ENCODE results near the gene OAS2. TPM values are rescaled to one million over a fixed set of nuclear protein-coding genes. Genes with fewer than 3 reads are reported as not detected.

The OAS2 gene
- total and polyA plus RNA-seq, 9 of the 15 experiments (the other 6 are each of a cell fraction or from before 2014, with no cell fraction given) = 0.13 to 0.85 TPM; not detected in 7

GRCh38 chr12:113006641-113007040, 28.3 kb downstream of the OAS2 start:
- ATAC-seq (no peak), DNase-seq (ENCODE audit: extremely low read depth in 1 of 4, low spot score in 3 of 4) (no peak), FAIRE-seq (no peak)
- ChIA-PET CTCF (ENCODE audit: low intra/inter-chr PET ratio) (no interaction called here), POLR2A (interaction anchor here (0.5 kb wide), 1 partner anchor 11 kb away, joined by 3 read pairs; no protein-coding TSS in a partner anchor)
- H3K9ac ChIP-seq (ENCODE audit: insufficient read depth in 1 of 2, low read depth in 2 of 2, low read length in 2 of 2) = no peak overlapping the region
- H3K79me2 ChIP-seq (ENCODE audit: control insufficient read depth, insufficient read depth, low read length) = no peaks in the 10 kb centered on the region
- H4K20me1 ChIP-seq (replicated peaks; ENCODE audit: control insufficient read depth, insufficient read depth, low read length) = peaks cover 3% of the 10 kb centered on the region; the same call in 1 of the 2 replicates
- no peaks in the 10 kb centered on the region for H3K9me3 ChIP-seq (replicated peaks; ENCODE audit: control insufficient read depth, insufficient read depth, low read depth, low read length)
- no peak overlapping the region for H3K4me3 ChIP-seq
- H3K9me1 ChIP-seq (ENCODE audit: control insufficient read depth, insufficient read depth, low read length) = no peaks in the 10 kb centered on the region
- H3K4me2 ChIP-seq (ENCODE audit: insufficient read depth, low read length) = no peak overlapping the region
- no peak overlapping the region for H3K27ac ChIP-seq (ENCODE audit: extremely low read depth, low read depth, low read length)
- in situ Hi-C loops (cut with MboI) = no loop called here
- H3K4me1 ChIP-seq (replicated peaks in 1 of 2; ENCODE audit: control insufficient read depth in 2 of 2, insufficient read depth in 2 of 2, low read length in 2 of 2) = no peaks in the 10 kb centered on the region
- intact Hi-C loops (cut with micrococcal nuclease) = no loop called here
- whole genome bisulfite sequencing (ENCODE audit: insufficient coverage, low coverage, missing lambda C conversion rate) = 2% methylated on average over 6 of the region's 6 CpGs
- no peaks in the 10 kb centered on the region for H3K36me3 ChIP-seq (ENCODE audit: control insufficient read depth, insufficient read depth, low read length)
- no peak overlapping the region for H2AFZ ChIP-seq (ENCODE audit: low read depth, low read length)
- TF ChIP-seq RAD51 (IDR thresholded peaks at IDR 0.05; ENCODE audit: borderline replicate concordance, low read depth) (no peak), ZNF146 (CRISPR knock-in tag; IDR thresholded peaks at IDR 0.05; ENCODE audit: unreplicated experiment) (no peak), SREBF2 (CRISPR knock-in tag; IDR thresholded peaks at IDR 0.05) (no peak)
- no TSS peak for BruUV-seq (replicated peaks)
- peaks cover 6 to 35% of the 10 kb centered on the region in 2 experiments; a peak in 3 of 5 replicates for H3K27me3 ChIP-seq (ENCODE audit: control insufficient read depth in 2 of 2, insufficient read depth in 2 of 2, low read length in 2 of 2)

GRCh38 chr12:113007166-113007565, 28.8 kb downstream of the OAS2 start:
- no peaks in the 10 kb centered on the region for H3K79me2 ChIP-seq (ENCODE audit: control insufficient read depth, insufficient read depth, low read length)
- 0% methylated on average over 4 of the region's 4 CpGs for WGBS (ENCODE audit: insufficient coverage, low coverage, missing lambda C conversion rate)
- H3K9me1 ChIP-seq (ENCODE audit: control insufficient read depth, insufficient read depth, low read length) = no peaks in the 10 kb centered on the region
- in situ Hi-C loops (cut with MboI) (no loop called here), intact Hi-C loops (cut with micrococcal nuclease) (no loop called here)
- H2AFZ ChIP-seq (ENCODE audit: low read depth, low read length) = no peak overlapping the region
- H4K20me1 ChIP-seq (replicated peaks; ENCODE audit: control insufficient read depth, insufficient read depth, low read length) = peaks cover 3% of the 10 kb centered on the region; the same call in 1 of the 2 replicates
- no peaks in the 10 kb centered on the region for H3K9me3 ChIP-seq (replicated peaks; ENCODE audit: control insufficient read depth, insufficient read depth, low read depth, low read length)
- H3K4me1 ChIP-seq (replicated peaks in 1 of 2; ENCODE audit: control insufficient read depth in 2 of 2, insufficient read depth in 2 of 2, low read length in 2 of 2) = no peaks in the 10 kb centered on the region
- no peaks in the 10 kb centered on the region for H3K36me3 ChIP-seq (ENCODE audit: control insufficient read depth, insufficient read depth, low read length)
- peaks cover 6 to 35% of the 10 kb centered on the region in 2 experiments; a peak in 3 of 5 replicates for H3K27me3 ChIP-seq (ENCODE audit: control insufficient read depth in 2 of 2, insufficient read depth in 2 of 2, low read length in 2 of 2)
- no peak overlapping the region for H3K4me2 ChIP-seq (ENCODE audit: insufficient read depth, low read length)
- H3K4me3 ChIP-seq = no peak overlapping the region
- DNase-seq (ENCODE audit: extremely low read depth in 1 of 4, low spot score in 3 of 4) = no peak
- FAIRE-seq = no peak
- TF ChIP-seq ELK3 (CRISPR knock-in tag; IDR thresholded peaks at IDR 0.05) (no peak), TEAD2 (tag; IDR thresholded peaks at IDR 0.05) (no peak), MTA1 (IDR thresholded peaks at IDR 0.05; ENCODE audit: borderline replicate concordance) (no peak), ZNF695 (CRISPR knock-in tag; IDR thresholded peaks at IDR 0.05) (no peak), HDAC6 (IDR thresholded peaks at IDR 0.05; ENCODE audit: low read depth, low read length) (no peak), HDAC1 (IDR thresholded peaks at IDR 0.05) (no peak), ZNF589 (CRISPR knock-in tag; IDR thresholded peaks at IDR 0.05; ENCODE audit: low read depth) (no peak), ZNF239 (CRISPR knock-in tag; IDR thresholded peaks at IDR 0.05) (no peak), ZC3H11A (IDR thresholded peaks at IDR 0.05; ENCODE audit: low read depth, low read length) (no peak), ETV5 (CRISPR knock-in tag; IDR thresholded peaks at IDR 0.05; ENCODE audit: low read depth) (no peak), ZNF76 (CRISPR knock-in tag; IDR thresholded peaks at IDR 0.05; ENCODE audit: borderline replicate concordance) (no peak), CBX8 (IDR thresholded peaks at IDR 0.05; ENCODE audit: borderline replicate concordance, extremely low read depth, low read depth, low read length, poor library complexity, severe bottlenecking) (no peak)
- no peak for ATAC-seq
- no peak overlapping the region for H3K27ac ChIP-seq (ENCODE audit: extremely low read depth, low read depth, low read length)
- ChIA-PET CTCF (ENCODE audit: low intra/inter-chr PET ratio) (no interaction called here), POLR2A (interaction anchor here (0.6 to 0.7 kb wide), 2 partner anchors 12 to 14 kb away, joined by 3 to 4 read pairs; no protein-coding TSS in a partner anchor)
- no TSS peak for BruUV-seq (replicated peaks)
- no peak overlapping the region for H3K9ac ChIP-seq (ENCODE audit: insufficient read depth in 1 of 2, low read depth in 2 of 2, low read length in 2 of 2)
